Prostate gland (tissue), 2 donors: ENCODE results near the gene METTL27. TPM values are rescaled to one million over a fixed set of nuclear protein-coding genes. Genes with fewer than 3 reads are reported as not detected.

Experiments
- DNase-seq: peaks from one replicate; pipeline ENCODE4 v3.0.0-alpha.2; 2019; ENCODE audit warnings: low spot score
- H3K27ac ChIP-seq, 2 donors: fragments of 200-600 bp; sonication (generic); 2 replicates each; pipeline ENCODE4 v1.5.1; 2017 to 2019
- H3K27me3 ChIP-seq: fragments of 200-600 bp; sonication (generic); replicated peaks from 2 replicates; pipeline ENCODE4 v1.5.1; 2019; ENCODE audit not compliant: insufficient read depth
- H3K36me3 ChIP-seq, 2 donors: fragments of 200-600 bp; sonication (generic); 1 replicate in 1 of 2; 2 replicates in 1 of 2; pipeline versions ENCODE4 v1.5.1 to v1.8.1; 2017 to 2019
- H3K4me1 ChIP-seq: fragments of 200-600 bp; sonication (generic); replicated peaks from 2 replicates; pipeline ENCODE4 v1.5.1; 2019
- H3K4me3 ChIP-seq, 2 donors: fragments of 200-600 bp; sonication (generic); 2 replicates each; pipeline ENCODE4 v1.5.1; 2017 to 2019
- H3K9me3 ChIP-seq: fragments of 200-600 bp; sonication (generic); 2 replicates; pipeline ENCODE4 v1.5.1; 2017
- CTCF ChIP-seq, 4 experiments: fragments of 200-600 bp in 2 of 4; fragments of 450-650 bp in 2 of 4; sonication (generic) in 2 of 4; IDR thresholded peaks; 1 replicate in 3 of 4; 2 replicates in 1 of 4; pipeline ENCODE4 v1.5.1; 2016 to 2019; ENCODE audit warnings: antibody characterized with exemption in 4 of 4, mild to moderate bottlenecking in 2 of 4, moderate library complexity in 2 of 4
- POLR2A ChIP-seq: fragments of 450-650 bp; IDR thresholded peaks from one replicate; pipeline ENCODE4 v1.6.1; 2016; ENCODE audit warnings: antibody characterized with exemption, mild to moderate bottlenecking
- POLR2AphosphoS5 ChIP-seq: sonication (generic); formaldehyde crosslinking; IDR thresholded peaks from one replicate; pipeline ENCODE4 v1.6.1; 2017; ENCODE audit warnings: antibody characterized with exemption
- whole genome bisulfite sequencing: methylation state at CpG from one replicate; pipeline ENCODE4 v1.1.5; 2018; 5-methylcytosine and 5-hydroxymethylcytosine counted together
- intact Hi-C: fragments of 100-400 bp; cut with DNase I; formaldehyde crosslinking; loops from one replicate; pipeline ENCODE4 v1.14.2; 2022
- total RNA-seq, 2 donors: library from RNA; depleted of rRNA; stranded (reverse); fragments of >200 nt; gene quantifications; one replicate each; pipeline ENCODE4 v1.1.0, GENCODE V29; 2016

METTL27 gene
- 10 to 100 TPM in 1 of 2 donors, 1 to 10 TPM in 1; 5.9 to 19.8 TPM for total RNA-seq

GRCh38 chr7:73842067-73842976 lies at the start of gene METTL27:
METTL27 (minus strand) TSS chr7:73842516; CDS start chr7:73842140, 376 bp downstream.
- Histone ChIP-seq H3K9me3 (no peaks in the 10 kb centered on the region), H3K4me1 (peaks cover 5% of the 10 kb centered on the region), H3K27ac (peak within 1 kb of the TSS; percentile 86 to 90), H3K36me3 (no peaks in the 10 kb centered on the region), H3K27me3 (no peaks in the 10 kb centered on the region), H3K4me3 (peak within 1 kb of the TSS; percentile 49 to 66)
- intact Hi-C loops, result no loop called here
- WGBS, result 4% methylated on average over 43 of the region's 45 CpGs
- TF ChIP-seq POLR2A (peak; percentile 95), CTCF (IDR thresholded peaks at IDR 0.05) (no peak), POLR2AphosphoS5 (peak; percentile 92)
- peak; percentile 95 for DNase-seq

- intact Hi-C loops, result no loop called here
- Histone ChIP-seq H3K4me1 (peaks cover 14% of the 10 kb centered on the region), H3K4me3 (no peak overlapping the region), H3K9me3 (no peaks in the 10 kb centered on the region), H3K27ac (no peak overlapping the region), H3K36me3 (no peaks in the 10 kb centered on the region), H3K27me3 (no peaks in the 10 kb centered on the region)
- no peak for DNase-seq
- WGBS, result 86% methylated on average over 16 of the region's 16 CpGs
- TF ChIP-seq POLR2AphosphoS5 (no peak), POLR2A (no peak), CTCF (IDR thresholded peaks at IDR 0.05) (no peak)
These were observed 49.0 kb upstream of the METTL27 start for GRCh38 chr7:73891178-73891885.

GRCh38 chr7:73890555-73891147 lies 48.3 kb upstream of the METTL27 start:
- no peak overlapping the region for H3K27ac ChIP-seq
- peaks cover 16% of the 10 kb centered on the region for H3K4me1 ChIP-seq
- H3K27me3 ChIP-seq, result no peaks in the 10 kb centered on the region
- TF ChIP-seq POLR2AphosphoS5, result no peak
- no peak for TF ChIP-seq CTCF (IDR thresholded peaks at IDR 0.05)
- no peak for TF ChIP-seq POLR2A
- no peaks in the 10 kb centered on the region for H3K9me3 ChIP-seq
- DNase-seq, result no peak
- H3K36me3 ChIP-seq, result no peaks in the 10 kb centered on the region
- WGBS, result 92% methylated on average over 16 of the region's 16 CpGs
- no peak overlapping the region for H3K4me3 ChIP-seq
- intact Hi-C loops, result no loop called here

- H3K27ac ChIP-seq, result no peak overlapping the region
- H3K9me3 ChIP-seq, result no peaks in the 10 kb centered on the region
- peaks cover 15% of the 10 kb centered on the region for H3K4me1 ChIP-seq
These were observed 46.6 kb upstream of the METTL27 start for GRCh38 chr7:73888959-73889358.

More at GRCh38 chr7:73888959-73889358, 46.6 kb upstream of the METTL27 start:
- TF ChIP-seq POLR2A (no peak), POLR2AphosphoS5 (no peak), CTCF (IDR thresholded peaks at IDR 0.05) (no peak)
- no peaks in the 10 kb centered on the region for H3K36me3 ChIP-seq
- no peak for DNase-seq
- H3K4me3 ChIP-seq, result no peak overlapping the region
- intact Hi-C loops, result no loop called here
- WGBS, result 74% methylated on average over 6 of the region's 6 CpGs
- H3K27me3 ChIP-seq, result no peaks in the 10 kb centered on the region
